ENCODE data around the gene F2RL1. TPM values are rescaled to one million over a fixed set of nuclear protein-coding genes. Genes with fewer than 3 reads are reported as not detected.
A peak's percentile ranks its signal among the peaks of the same experiment; 100 is the strongest.

The F2RL1 gene
- total and polyA plus RNA-seq, 2 experiments from 2014 or later, result 0.06 TPM; not detected in 1

GRCh38 chr5:76874088-76874581, 55.3 kb downstream of the F2RL1 start:
- no peak for TF ChIP-seq CTCF (IDR thresholded peaks at IDR 0.05; ENCODE audit: low read depth, low read length)
- Histone ChIP-seq H3K4me3 (no peak overlapping the region), H3K4me1 (ENCODE audit: low read depth) (peaks cover 42% of the 10 kb centered on the region), H3K27me3 (no peaks in the 10 kb centered on the region), H3K9me3 (ENCODE audit: low read depth) (no peaks in the 10 kb centered on the region), H3K27ac (peak overlapping the region; percentile 76), H3K36me3 (no peaks in the 10 kb centered on the region)
- peak in 1 of 2 donors; percentile 52 for DNase-seq (ENCODE audit: low read depth in 1 of 2, low spot score in 1 of 2)

Other genes with a start within 250 kb of the F2RL1 start
- 0.70 and 0.98 TPM in 2 replicates for gene F2RL2, start 195.6 kb upstream of the F2RL1 start, total RNA-seq
- gene F2RL2, start 195.6 kb upstream of the F2RL1 start, polyA plus RNA-seq, result 0.32 and 3.7 TPM in 2 replicates
- 13.4 and 16.8 TPM in 2 replicates for gene F2R, start 102.9 kb upstream of the F2RL1 start, total RNA-seq
- gene F2R, start 102.9 kb upstream of the F2RL1 start, polyA plus RNA-seq, result 16.6 and 22.4 TPM in 2 replicates
- 0.45 TPM in 1 of 2 replicates, not detected in the other for gene S100Z, start 31.0 kb downstream of the F2RL1 start, total RNA-seq
- 1.3 and 1.6 TPM in 2 replicates for gene S100Z, start 31.0 kb downstream of the F2RL1 start, polyA plus RNA-seq
- 13.0 and 24.6 TPM in 2 replicates for gene CRHBP, start 134.0 kb downstream of the F2RL1 start, total RNA-seq
- gene CRHBP, start 134.0 kb downstream of the F2RL1 start, polyA plus RNA-seq, result 6.8 and 22.1 TPM in 2 replicates
- gene AGGF1, start 211.4 kb downstream of the F2RL1 start, total RNA-seq, result 32.8 and 48.7 TPM in 2 replicates
- gene AGGF1, start 211.4 kb downstream of the F2RL1 start, polyA plus RNA-seq, result 32.9 and 33.7 TPM in 2 replicates

All from cardiac muscle cell (in vitro differentiated cells and primary cell).